Transverse colon (tissue), 4 donors: ENCODE data around the gene TAF15. TPM values are rescaled to one million over a fixed set of nuclear protein-coding genes. Genes with fewer than 3 reads are reported as not detected.

Experiments
- DNase-seq: peaks from one replicate; pipeline ENCODE4 v3.0.0-alpha.2; 2019
- H3K27ac ChIP-seq, 4 donors: fragments of 200-600 bp; sonication (generic); 2 replicates each; pipeline ENCODE4 v1.5.1; 2016 to 2018; ENCODE audit warnings: inconsistent platforms in 4 of 4
- H3K27me3 ChIP-seq: fragments of 200-600 bp; sonication (generic); 2 replicates; pipeline ENCODE4 v1.5.1; 2017; ENCODE audit warnings: inconsistent platforms
- H3K36me3 ChIP-seq, 4 donors: fragments of 200-600 bp; sonication (generic); 2 replicates each; pipeline ENCODE4 v1.5.1; 2017 to 2019; ENCODE audit warnings: inconsistent platforms in 4 of 4
- H3K4me1 ChIP-seq, 4 donors: fragments of 200-600 bp; sonication (generic); 2 replicates each; pipeline ENCODE4 v1.5.1; 2017 to 2020; ENCODE audit warnings: inconsistent platforms in 4 of 4
- H3K4me3 ChIP-seq, 4 donors: fragments of 200-600 bp; sonication (generic); 1 replicate in 1 of 4; 2 replicates in 3 of 4; pipeline versions ENCODE4 v1.5.1 to v1.6.1; 2017 to 2019; ENCODE audit warnings: inconsistent platforms in 4 of 4
- H3K9me3 ChIP-seq, 2 donors: fragments of 200-600 bp; sonication (generic); 2 replicates each; pipeline ENCODE4 v1.5.1; 2017 to 2019; ENCODE audit warnings: inconsistent platforms in 2 of 2
- CTCF ChIP-seq, 5 experiments: fragments of 200-600 bp in 3 of 5; fragments of 450-650 bp in 2 of 5; sonication (generic) in 3 of 5; IDR thresholded peaks; 1 replicate in 2 of 5; 2 replicates in 3 of 5; pipeline ENCODE4 v1.5.1; 2016 to 2017; ENCODE audit warnings: antibody characterized with exemption in 5 of 5, inconsistent platforms in 3 of 5, mild to moderate bottlenecking in 2 of 5, moderate library complexity in 1 of 5
- EP300 ChIP-seq: sonication (generic); formaldehyde crosslinking; IDR thresholded peaks from one replicate; pipeline ENCODE4 v1.6.1; 2017; ENCODE audit warnings: antibody characterized with exemption, low read depth
- POLR2A ChIP-seq: fragments of 450-650 bp; IDR thresholded peaks from one replicate; pipeline ENCODE4 v1.6.1; 2016; ENCODE audit warnings: antibody characterized with exemption, mild to moderate bottlenecking, moderate library complexity
- POLR2AphosphoS5 ChIP-seq, 3 donors: sonication (generic); formaldehyde crosslinking; IDR thresholded peaks; one replicate each; pipeline ENCODE4 v1.6.1; 2016; ENCODE audit warnings: antibody characterized with exemption in 3 of 3
- WGBS, 2 donors: methylation state at CpG; one replicate each; pipeline ENCODE4 v1.1.5; 2018; ENCODE audit warnings: low coverage in 1 of 2; 5-methylcytosine and 5-hydroxymethylcytosine counted together
- in situ Hi-C, 4 donors: fragments of 200-750 bp; cut with MboI; loops; one replicate each; pipeline versions ENCODE4 v1.15.0 to v1.15.1; 2017; ENCODE audit warnings: low sequenced_read_pairs in 3 of 4, low pct_ligation_motif_present in 1 of 4, low pct_unique_long_range_greater_than_20kb in 1 of 4
- intact Hi-C: fragments of 100-400 bp; cut with DNase I; formaldehyde crosslinking; loops from one replicate; pipeline ENCODE4 v1.15.1; 2023; ENCODE audit warnings: low total_unique reads
- total RNA-seq, 4 donors: library from RNA; depleted of rRNA; stranded (reverse); fragments of >200 nt; gene quantifications; one replicate each; pipeline ENCODE4 v1.1.0, GENCODE V29; 2016

TAF15 gene
- total RNA-seq, 4 donors from 2014 or later: 13.1 to 74.3 (median 37.9) TPM

DNA sequence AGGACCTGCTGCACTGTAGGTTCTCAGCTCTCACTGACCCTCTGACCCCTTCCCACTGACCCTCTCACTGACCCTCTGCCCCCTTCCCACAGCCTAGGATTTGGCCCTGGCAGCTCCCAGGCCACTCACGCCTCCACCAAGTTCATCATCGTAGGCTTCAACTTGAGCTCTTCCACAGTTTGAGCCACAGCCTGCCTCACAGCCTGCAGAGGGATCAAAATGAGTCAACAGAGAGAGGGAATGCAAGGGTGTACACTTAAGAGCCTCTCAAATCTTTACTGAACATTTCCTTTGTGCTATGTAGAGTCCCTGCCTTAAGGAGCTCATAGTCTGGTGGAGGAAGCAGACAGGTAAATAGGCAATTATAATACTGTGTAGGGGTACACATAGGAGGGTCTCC lies 47.3 kb downstream of the TAF15 start:
- Histone ChIP-seq H3K4me3 (no peak overlapping the region), H3K36me3 (no peaks in the 10 kb centered on the region), H3K4me1 (no peaks in the 10 kb centered on the region), H3K27me3 (no peaks in the 10 kb centered on the region), H3K27ac (no peak overlapping the region), H3K9me3 (no peaks in the 10 kb centered on the region)
- in situ Hi-C loops (no loop called here), intact Hi-C loops (no loop called here)
- whole genome bisulfite sequencing, 2 donors: 83% methylated on average over 2 of the region's 2 CpGs; no CpG with 5 or more reads in 1 of the 2 donors
- DNase-seq: no peak
- TF ChIP-seq CTCF (IDR thresholded peaks at IDR 0.05) (no peak), POLR2A (no peak), EP300 (no peak), POLR2AphosphoS5 (IDR thresholded peaks at IDR 0.05) (no peak)

DNA sequence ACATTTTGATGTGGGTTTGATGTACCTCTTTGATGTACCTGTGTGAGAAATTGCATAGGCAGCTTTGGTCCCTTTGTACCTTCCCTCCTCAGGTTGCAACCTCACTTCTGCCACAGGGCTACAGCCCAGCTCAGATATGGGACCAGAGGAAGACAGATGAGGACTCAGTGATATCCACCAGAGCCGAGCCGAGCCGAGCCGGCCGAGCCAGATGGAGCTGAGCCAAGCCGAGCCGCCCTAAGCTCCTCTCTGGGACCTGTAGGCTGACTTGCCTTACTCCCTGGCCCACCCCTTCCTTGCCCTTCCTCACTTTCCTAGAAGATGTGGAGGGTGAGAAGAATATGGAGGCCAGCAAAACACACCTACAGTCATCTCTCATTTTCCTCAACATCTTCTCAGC lies 55.6 kb downstream of the TAF15 start:
- no peak for DNase-seq
- no peaks in the 10 kb centered on the region for H3K27me3 ChIP-seq
- intact Hi-C loops: no loop called here
- TF ChIP-seq POLR2AphosphoS5 (IDR thresholded peaks at IDR 0.05) (no peak), EP300 (no peak), CTCF (IDR thresholded peaks at IDR 0.05) (no peak), POLR2A (no peak)
- peaks cover 0 to 5% (median 0%) of the 10 kb centered on the region in 4 donors for H3K4me1 ChIP-seq
- 91% methylated on average over 7 of the region's 7 CpGs; no CpG with 5 or more reads in 1 of the 2 donors for WGBS, 2 donors
- H3K9me3 ChIP-seq: no peaks in the 10 kb centered on the region
- no peak overlapping the region for H3K4me3 ChIP-seq
- H3K36me3 ChIP-seq: no peaks in the 10 kb centered on the region
- no peak overlapping the region for H3K27ac ChIP-seq
- in situ Hi-C loops: no loop called here

GRCh38 chr17:35865412-35866340 lies 56.4 kb downstream of the TAF15 start:
- intact Hi-C loops: no loop called here
- TF ChIP-seq CTCF (IDR thresholded peaks at IDR 0.05) (no peak), EP300 (no peak)
- H3K27me3 ChIP-seq: no peaks in the 10 kb centered on the region
- DNase-seq: no peak
- no peak overlapping the region for H3K4me3 ChIP-seq
- H3K4me1 ChIP-seq: peaks cover 0 to 5% (median 0%) of the 10 kb centered on the region in 4 donors
- H3K36me3 ChIP-seq: no peaks in the 10 kb centered on the region
- in situ Hi-C loops: no loop called here
- WGBS, 2 donors: 59 to 64% methylated on average over 3 of the region's 3 CpGs
- no peak overlapping the region for H3K27ac ChIP-seq
- H3K9me3 ChIP-seq: no peaks in the 10 kb centered on the region

- H3K4me3 ChIP-seq: no peak overlapping the region
- H3K27me3 ChIP-seq: no peaks in the 10 kb centered on the region
- H3K4me1 ChIP-seq: peaks cover 0 to 5% (median 0%) of the 10 kb centered on the region in 4 donors
- intact Hi-C loops (no loop called here), in situ Hi-C loops (no loop called here)
- H3K27ac ChIP-seq: no peak overlapping the region
- H3K9me3 ChIP-seq: no peaks in the 10 kb centered on the region
- 88 to 100% methylated on average over 1 of the region's 1 CpG for WGBS, 2 donors
- TF ChIP-seq EP300: no peak
- TF ChIP-seq POLR2A: no peak
- no peak for TF ChIP-seq POLR2AphosphoS5 (IDR thresholded peaks at IDR 0.05)
- TF ChIP-seq CTCF (IDR thresholded peaks at IDR 0.05): no peak
- no peaks in the 10 kb centered on the region for H3K36me3 ChIP-seq
- no peak for DNase-seq
Observed at GRCh38 chr17:35866341-35866950, 57.2 kb downstream of the TAF15 start.
